ENCODE data around the gene TNKS2. TPM values are rescaled to one million over a fixed set of nuclear protein-coding genes. Genes with fewer than 3 reads are reported as not detected.
A peak's percentile ranks its signal among the peaks of the same experiment; 100 is the strongest.

The TNKS2 gene
- total and polyA plus RNA-seq, 2 of the 13 experiments (the other 11 are each of a cell fraction or from before 2014, with no cell fraction given) = 15.2 to 19.4 TPM

DNA sequence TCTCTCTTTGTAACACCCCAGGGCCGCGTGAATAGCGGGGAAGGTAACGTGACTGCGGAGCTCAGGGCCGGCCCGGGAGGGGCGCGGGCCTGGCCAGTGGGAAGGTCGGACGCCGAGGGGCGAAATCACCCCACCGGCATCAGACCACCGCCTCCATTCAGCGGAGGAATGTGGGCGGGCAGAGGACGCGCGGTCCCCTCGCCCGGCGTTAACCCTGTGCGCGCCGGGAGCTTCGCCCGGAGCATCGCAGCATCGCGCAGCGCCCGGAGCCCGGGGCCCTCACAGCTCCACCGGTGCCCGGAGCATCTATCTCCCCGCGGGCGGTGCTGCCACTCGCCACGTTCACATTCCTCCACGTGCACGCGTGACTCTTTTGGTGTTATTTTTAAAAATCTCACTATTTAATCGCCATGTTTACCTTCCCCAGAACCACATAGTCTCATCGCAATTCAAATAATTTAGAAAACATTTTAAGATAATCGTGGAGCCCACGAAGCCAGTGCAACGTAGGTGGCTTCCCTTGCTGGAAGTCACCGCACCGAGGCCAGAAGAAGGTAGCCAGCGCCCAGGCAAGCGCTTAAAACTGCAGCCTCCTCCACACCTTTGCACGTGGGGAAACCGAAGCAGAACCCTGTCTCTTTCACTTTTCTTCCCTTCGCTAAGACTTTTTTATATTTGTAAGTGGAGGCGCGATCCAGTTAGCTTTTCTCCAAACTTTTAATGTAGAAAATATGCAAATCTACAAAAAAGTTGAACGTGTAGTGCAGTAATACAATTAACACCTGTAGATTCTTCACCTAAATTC is 89.2 kb downstream of the TNKS2 start (continued):
- TF ChIP-seq ZNF605 (CRISPR knock-in tag; IDR thresholded peaks at IDR 0.05) (peak; percentile 88), HNF4G (IDR thresholded peaks at IDR 0.05; ENCODE audit: borderline replicate concordance, low read depth, low read length) (no peak), HNF4G (CRISPR knock-in tag; IDR thresholded peaks at IDR 0.05; ENCODE audit: borderline replicate concordance, low read depth) (no peak), PHF8 (CRISPR knock-in tag; IDR thresholded peaks at IDR 0.05) (peak; percentile 58), PCBP1 (IDR thresholded peaks at IDR 0.05; ENCODE audit: borderline replicate concordance, low read depth, low read length) (no peak), SKIL (CRISPR knock-in tag; IDR thresholded peaks at IDR 0.05; ENCODE audit: borderline replicate concordance) (no peak), ZNF850 (CRISPR knock-in tag; conservative IDR thresholded peaks at IDR 0.05) (no peak), KDM6A (CRISPR knock-in tag; IDR thresholded peaks at IDR 0.05; ENCODE audit: low read depth) (no peak), KDM5B (CRISPR knock-in tag; IDR thresholded peaks at IDR 0.05; ENCODE audit: borderline replicate concordance) (peak; percentile 81; the same call in 1 of the 2 replicates), ZNF773 (CRISPR knock-in tag; IDR thresholded peaks at IDR 0.05; ENCODE audit: borderline replicate concordance) (0 out of 2 replicates have a peak, but pooled peaks have one; percentile 22), NR0B2 (CRISPR knock-in tag; IDR thresholded peaks at IDR 0.05) (0 out of 2 replicates have a peak, but pooled peaks have one; percentile 33), ZNF563 (CRISPR knock-in tag; IDR thresholded peaks at IDR 0.05) (peak; percentile 90), ZNF589 (CRISPR knock-in tag; conservative IDR thresholded peaks at IDR 0.05) (no peak), MIXL1 (CRISPR knock-in tag; IDR thresholded peaks at IDR 0.05) (0 out of 2 replicates have a peak, but pooled peaks have one; percentile 15), REL (CRISPR knock-in tag; conservative IDR thresholded peaks at IDR 0.05) (no peak)
- TF ChIP-seq, protein P1, sequence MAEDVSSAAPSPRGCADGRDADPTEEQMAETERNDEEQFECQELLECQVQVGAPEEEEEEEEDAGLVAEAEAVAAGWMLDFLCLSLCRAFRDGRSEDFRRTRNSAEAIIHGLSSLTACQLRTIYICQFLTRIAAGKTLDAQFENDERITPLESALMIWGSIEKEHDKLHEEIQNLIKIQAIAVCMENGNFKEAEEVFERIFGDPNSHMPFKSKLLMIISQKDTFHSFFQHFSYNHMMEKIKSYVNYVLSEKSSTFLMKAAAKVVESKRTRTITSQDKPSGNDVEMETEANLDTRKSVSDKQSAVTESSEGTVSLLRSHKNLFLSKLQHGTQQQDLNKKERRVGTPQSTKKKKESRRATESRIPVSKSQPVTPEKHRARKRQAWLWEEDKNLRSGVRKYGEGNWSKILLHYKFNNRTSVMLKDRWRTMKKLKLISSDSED (CRISPR knock-in tag; IDR thresholded peaks at IDR 0.05) = no peak
- TF ChIP-seq, protein P2, sequence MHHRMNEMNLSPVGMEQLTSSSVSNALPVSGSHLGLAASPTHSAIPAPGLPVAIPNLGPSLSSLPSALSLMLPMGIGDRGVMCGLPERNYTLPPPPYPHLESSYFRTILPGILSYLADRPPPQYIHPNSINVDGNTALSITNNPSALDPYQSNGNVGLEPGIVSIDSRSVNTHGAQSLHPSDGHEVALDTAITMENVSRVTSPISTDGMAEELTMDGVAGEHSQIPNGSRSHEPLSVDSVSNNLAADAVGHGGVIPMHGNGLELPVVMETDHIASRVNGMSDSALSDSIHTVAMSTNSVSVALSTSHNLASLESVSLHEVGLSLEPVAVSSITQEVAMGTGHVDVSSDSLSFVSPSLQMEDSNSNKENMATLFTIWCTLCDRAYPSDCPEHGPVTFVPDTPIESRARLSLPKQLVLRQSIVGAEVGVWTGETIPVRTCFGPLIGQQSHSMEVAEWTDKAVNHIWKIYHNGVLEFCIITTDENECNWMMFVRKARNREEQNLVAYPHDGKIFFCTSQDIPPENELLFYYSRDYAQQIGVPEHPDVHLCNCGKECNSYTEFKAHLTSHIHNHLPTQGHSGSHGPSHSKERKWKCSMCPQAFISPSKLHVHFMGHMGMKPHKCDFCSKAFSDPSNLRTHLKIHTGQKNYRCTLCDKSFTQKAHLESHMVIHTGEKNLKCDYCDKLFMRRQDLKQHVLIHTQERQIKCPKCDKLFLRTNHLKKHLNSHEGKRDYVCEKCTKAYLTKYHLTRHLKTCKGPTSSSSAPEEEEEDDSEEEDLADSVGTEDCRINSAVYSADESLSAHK (CRISPR knock-in tag; IDR thresholded peaks at IDR 0.05; ENCODE audit: borderline replicate concordance) = no peak
- TF ChIP-seq, protein P3, sequence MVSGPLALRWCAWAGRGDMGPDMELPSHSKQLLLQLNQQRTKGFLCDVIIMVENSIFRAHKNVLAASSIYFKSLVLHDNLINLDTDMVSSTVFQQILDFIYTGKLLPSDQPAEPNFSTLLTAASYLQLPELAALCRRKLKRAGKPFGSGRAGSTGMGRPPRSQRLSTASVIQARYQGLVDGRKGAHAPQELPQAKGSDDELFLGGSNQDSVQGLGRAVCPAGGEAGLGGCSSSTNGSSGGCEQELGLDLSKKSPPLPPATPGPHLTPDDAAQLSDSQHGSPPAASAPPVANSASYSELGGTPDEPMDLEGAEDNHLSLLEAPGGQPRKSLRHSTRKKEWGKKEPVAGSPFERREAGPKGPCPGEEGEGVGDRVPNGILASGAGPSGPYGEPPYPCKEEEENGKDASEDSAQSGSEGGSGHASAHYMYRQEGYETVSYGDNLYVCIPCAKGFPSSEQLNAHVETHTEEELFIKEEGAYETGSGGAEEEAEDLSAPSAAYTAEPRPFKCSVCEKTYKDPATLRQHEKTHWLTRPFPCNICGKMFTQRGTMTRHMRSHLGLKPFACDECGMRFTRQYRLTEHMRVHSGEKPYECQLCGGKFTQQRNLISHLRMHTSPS (CRISPR knock-in tag; IDR thresholded peaks at IDR 0.05; ENCODE audit: low read depth) = no peak
- TF ChIP-seq, protein P4, sequence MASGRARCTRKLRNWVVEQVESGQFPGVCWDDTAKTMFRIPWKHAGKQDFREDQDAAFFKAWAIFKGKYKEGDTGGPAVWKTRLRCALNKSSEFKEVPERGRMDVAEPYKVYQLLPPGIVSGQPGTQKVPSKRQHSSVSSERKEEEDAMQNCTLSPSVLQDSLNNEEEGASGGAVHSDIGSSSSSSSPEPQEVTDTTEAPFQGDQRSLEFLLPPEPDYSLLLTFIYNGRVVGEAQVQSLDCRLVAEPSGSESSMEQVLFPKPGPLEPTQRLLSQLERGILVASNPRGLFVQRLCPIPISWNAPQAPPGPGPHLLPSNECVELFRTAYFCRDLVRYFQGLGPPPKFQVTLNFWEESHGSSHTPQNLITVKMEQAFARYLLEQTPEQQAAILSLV (CRISPR knock-in tag; IDR thresholded peaks at IDR 0.05; ENCODE audit: borderline replicate concordance) = peak; percentile 84; the same call in 1 of the 2 replicates
